Kidney glomerular epithelial cell (primary cell): ENCODE measurements around the gene RSL1D1.
"Not testable (repeated sequence)": the region's sequence is repeated elsewhere in the genome, so short reads cannot be mapped to it uniquely, and the experiment has no call there.

ENCODE experiments used
- DNase-seq: peaks from one replicate; lab custom pipeline; 2025; lab: John Stamatoyannopoulos, UW

RSL1D1 gene

DNA sequence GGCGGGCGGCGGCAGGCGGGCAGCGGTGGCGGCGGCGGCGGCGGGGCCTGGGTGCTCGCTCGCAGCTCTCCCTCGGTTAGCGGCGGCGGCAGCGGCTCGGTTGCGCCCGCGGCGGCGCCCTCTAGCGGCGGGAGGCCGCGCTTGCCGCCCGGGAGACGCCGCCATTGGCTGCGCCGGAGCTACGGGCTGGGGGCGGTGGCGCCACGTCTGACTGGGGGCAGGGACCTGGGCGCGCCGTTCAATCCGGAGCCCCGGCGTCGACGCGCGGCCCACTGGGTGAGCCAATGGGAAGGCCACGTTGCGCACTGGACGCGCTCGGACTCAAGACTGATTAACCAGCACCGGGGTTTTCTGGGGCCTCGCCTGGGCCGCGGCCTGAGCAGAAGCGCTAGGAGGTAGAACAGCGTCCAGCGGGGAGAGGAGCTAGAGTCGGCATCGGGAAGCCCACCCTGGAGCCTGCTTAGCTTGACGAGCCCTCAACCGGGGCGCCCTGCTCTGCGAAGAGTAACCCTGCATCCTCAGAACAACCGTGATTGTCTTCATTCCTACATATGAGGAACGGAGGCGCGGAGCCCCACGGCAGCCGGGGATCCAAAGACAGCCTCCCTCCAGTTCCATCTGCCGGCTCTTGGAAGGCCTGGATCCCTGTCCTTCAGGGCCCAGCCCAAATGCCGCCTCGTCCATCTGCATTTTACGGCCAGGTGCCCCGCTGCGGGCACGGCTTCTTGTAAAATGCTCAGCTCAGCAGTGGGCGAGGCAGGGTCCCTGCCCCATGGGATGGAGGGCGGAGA, 54.0 kb downstream of the RSL1D1 start, which contains the start of gene ZC3H7A:
TSS of gene ZC3H7A (minus strand) at position 93 of the 791 bp plus-strand sequence. CDS start 14,904 bp downstream, outside the sequence.
- peak; percentile 93 for DNase-seq

- peak; percentile 29 for DNase-seq
Observed at GRCh38 chr16:11796227-11797165, 54.8 kb downstream of the RSL1D1 start.

GRCh38 chr16:11795887-11796226, 55.5 kb downstream of the RSL1D1 start:
- DNase-seq: no peak

- DNase-seq: no peak
Observed at GRCh38 chr16:11794996-11795886, 56.1 kb downstream of the RSL1D1 start.

GRCh38 chr16:11794447-11794846, 56.9 kb downstream of the RSL1D1 start:
- DNase-seq: no peak

GRCh38 chr16:11793840-11794239, 57.5 kb downstream of the RSL1D1 start:
- peak; percentile 1 for DNase-seq

DNA sequence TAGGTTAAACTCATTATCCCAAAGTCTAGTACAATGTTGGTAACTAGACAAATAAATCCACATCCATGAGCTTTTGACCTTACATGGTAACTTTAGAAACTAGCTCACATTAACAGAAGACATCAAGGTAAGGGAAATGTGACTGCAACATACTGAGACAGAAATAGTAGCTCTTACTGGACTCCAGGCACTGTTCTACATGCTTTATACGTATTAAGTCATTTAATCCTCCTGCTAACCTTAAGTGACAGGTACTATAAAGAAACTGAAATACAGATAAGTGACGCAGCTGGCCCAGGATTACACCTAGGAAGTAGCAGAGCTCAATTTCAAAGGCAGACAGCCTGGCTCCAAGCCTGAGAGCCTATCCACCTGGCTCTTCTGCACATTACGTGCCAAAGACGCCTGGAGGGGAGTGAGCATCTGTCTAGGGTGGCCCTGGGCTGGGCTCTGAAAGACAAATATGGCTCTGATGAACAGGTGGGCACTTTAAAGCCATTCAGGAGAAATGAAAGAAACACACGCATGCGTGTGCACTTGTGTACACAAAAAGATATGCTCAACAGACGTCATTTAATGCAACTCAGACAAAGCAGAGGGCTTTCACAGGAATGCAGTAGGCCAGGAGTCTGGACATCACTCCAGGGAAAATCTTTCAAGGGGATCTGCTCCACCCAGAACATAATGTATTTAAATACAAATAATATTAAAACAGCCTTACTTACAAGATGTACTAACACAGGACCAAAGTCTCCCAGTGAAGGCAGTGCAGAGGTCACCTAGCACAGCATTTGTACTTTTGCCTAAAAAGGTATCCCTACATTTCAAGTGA, 58.7 kb downstream of the RSL1D1 start:
- no peak for DNase-seq

GRCh38 chr16:11791144-11791828, 60.1 kb downstream of the RSL1D1 start:
- DNase-seq: no peak

- DNase-seq: no peak
Observed at GRCh38 chr16:11788914-11789313, 62.4 kb downstream of the RSL1D1 start.

DNA sequence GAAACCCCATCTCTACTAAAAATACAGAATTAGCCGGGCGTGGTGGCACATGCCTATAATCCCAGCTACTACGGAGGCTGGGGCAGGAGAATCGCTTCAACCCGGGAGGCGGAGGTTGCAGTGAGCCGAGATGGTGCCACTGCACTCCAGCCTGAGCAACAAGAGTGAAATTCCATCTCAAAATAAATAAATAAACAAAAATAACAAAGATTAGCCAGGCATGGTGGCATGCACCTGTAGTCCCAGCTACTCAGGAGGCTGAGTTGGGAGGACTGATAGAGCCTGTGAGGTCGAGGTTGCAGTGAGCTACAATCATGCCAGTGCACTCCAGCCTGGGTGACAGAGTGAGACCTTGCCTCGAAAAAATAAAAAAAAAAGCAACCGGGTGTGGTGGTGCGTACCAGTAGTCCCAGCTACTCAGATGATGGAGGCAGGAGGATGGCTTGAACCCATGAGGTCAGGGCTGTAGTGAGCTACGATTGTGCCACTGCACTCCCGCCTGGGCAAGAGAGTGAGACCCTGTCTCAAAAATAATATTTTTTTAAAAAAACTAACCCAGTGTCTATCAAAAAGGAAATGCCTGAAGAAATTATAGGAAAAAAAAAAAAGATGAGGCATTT, 66.3 kb downstream of the RSL1D1 start:
- not testable (repeated sequence) for DNase-seq

DNA sequence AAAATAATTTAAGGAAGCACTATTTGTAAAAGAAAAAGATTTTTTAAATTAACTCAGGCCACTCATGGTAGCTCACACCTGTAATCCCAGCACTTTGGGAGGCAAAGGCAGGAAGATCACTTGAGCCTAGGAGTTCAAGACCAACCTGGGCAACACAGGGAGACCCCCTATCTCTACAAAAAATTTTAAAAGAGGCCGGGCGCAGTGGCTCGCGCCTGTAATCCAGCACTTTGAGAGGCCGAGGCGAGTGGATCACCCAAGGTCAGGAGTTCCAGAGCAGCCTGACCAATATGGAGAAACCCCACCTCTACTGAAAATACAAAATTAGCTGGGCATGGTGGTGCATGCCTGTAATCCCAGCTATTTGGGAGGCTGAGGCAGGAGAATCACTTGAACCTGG, 67.0 kb downstream of the RSL1D1 start:
- DNase-seq: not testable (repeated sequence)

GRCh38 chr16:11784038-11784369, 67.3 kb downstream of the RSL1D1 start:
- no peak for DNase-seq
